Measurements from ENCODE around the gene MYF6.

Gene MYF6

DNA sequence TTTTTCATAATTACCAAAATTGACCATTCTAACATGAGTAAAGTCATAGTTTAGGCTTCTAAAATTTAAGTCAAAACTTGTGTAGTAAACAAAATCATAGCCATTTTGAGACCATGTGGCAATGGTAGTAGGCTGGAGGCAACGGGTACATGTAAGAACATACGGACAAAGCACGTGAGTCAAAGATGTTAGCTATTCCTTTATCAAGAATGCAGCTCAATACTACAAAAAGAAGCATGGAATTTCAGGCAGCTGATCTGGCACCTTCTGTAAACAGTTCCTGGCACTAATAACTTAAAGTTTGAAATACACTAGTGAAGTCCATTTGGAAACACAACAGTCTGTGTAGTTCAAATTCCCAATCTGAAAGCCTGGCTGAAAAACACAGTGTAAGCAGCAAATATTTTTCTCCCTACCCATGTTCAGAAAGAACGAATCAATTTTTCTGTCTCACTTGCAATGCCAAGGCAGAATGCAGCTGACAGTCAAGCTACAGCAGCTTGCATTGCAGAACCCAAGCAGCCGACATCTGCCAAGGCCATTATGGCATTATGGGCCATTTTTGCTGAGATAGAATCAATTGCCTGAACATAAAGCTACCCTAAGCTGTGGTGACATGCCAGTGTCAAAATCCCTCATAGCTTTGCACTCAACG, 38.5 kb downstream of the MYF6 start:
- Histone ChIP-seq H3K27me3 (peaks cover 76% of the 10 kb centered on the region), H3K4me1 (no peaks in the 10 kb centered on the region), H3K9me3 (no peaks in the 10 kb centered on the region), H3K36me3 (no peaks in the 10 kb centered on the region), H3K4me3 (ENCODE audit: low read depth, low read length) (no peak overlapping the region)
- TF ChIP-seq, protein P1, sequence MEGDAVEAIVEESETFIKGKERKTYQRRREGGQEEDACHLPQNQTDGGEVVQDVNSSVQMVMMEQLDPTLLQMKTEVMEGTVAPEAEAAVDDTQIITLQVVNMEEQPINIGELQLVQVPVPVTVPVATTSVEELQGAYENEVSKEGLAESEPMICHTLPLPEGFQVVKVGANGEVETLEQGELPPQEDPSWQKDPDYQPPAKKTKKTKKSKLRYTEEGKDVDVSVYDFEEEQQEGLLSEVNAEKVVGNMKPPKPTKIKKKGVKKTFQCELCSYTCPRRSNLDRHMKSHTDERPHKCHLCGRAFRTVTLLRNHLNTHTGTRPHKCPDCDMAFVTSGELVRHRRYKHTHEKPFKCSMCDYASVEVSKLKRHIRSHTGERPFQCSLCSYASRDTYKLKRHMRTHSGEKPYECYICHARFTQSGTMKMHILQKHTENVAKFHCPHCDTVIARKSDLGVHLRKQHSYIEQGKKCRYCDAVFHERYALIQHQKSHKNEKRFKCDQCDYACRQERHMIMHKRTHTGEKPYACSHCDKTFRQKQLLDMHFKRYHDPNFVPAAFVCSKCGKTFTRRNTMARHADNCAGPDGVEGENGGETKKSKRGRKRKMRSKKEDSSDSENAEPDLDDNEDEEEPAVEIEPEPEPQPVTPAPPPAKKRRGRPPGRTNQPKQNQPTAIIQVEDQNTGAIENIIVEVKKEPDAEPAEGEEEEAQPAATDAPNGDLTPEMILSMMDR (IDR thresholded peaks at IDR 0.05; ENCODE audit: low read depth, low read length), result no peak
- no peak for DNase-seq

DNA sequence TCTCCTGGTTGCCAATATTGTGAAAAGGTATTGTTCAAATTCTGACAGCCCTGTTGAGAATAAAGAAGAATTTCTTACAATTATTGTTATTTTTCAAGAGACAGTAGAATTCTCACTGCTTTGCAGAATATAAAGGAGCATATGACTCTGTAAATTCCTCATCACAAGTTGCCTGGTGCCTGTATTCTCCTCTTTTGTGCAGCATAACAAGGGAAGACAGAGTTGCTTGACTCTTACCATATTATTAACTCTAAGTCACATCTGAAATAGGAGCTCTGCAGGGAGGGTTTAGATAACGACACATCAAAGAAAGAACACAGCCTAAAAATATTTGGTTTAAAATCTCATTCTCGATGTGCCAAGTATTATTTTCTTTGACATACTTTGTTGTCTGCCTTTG, 40.4 kb downstream of the MYF6 start:
- no peak overlapping the region for H3K4me3 ChIP-seq (ENCODE audit: low read depth, low read length)
- H3K9me3 ChIP-seq, result no peaks in the 10 kb centered on the region
- H3K4me1 ChIP-seq, result no peaks in the 10 kb centered on the region
- TF ChIP-seq, protein P1 (IDR thresholded peaks at IDR 0.05; ENCODE audit: low read depth, low read length), result no peak
- H3K27me3 ChIP-seq, result peaks cover 63% of the 10 kb centered on the region
- no peak for DNase-seq
- no peaks in the 10 kb centered on the region for H3K36me3 ChIP-seq

DNA sequence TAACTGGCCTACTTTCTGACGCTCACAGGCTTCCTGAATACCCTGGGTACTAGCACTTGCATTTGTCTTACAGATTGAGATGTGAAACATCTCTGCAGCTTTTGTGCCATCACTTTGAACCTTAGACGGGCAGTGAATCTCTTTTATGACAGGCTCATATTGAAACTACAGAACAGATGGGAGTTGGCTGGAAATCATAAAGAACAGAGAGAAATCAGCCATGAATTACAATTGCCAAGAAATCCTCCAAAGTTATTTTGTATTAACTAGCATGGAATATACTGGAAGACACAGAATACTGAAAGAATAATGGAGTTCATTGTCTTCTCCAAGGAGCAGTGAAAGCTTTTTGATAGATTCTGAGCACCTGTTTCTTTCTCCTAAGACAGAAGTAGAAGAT, 42.0 kb downstream of the MYF6 start:
- Histone ChIP-seq H3K9me3 (no peaks in the 10 kb centered on the region), H3K4me3 (ENCODE audit: low read depth, low read length) (no peak overlapping the region), H3K27me3 (peaks cover 46% of the 10 kb centered on the region), H3K36me3 (no peaks in the 10 kb centered on the region), H3K4me1 (no peaks in the 10 kb centered on the region)
- TF ChIP-seq, protein P1 (IDR thresholded peaks at IDR 0.05; ENCODE audit: low read depth, low read length), result no peak
- no peak for DNase-seq

DNA sequence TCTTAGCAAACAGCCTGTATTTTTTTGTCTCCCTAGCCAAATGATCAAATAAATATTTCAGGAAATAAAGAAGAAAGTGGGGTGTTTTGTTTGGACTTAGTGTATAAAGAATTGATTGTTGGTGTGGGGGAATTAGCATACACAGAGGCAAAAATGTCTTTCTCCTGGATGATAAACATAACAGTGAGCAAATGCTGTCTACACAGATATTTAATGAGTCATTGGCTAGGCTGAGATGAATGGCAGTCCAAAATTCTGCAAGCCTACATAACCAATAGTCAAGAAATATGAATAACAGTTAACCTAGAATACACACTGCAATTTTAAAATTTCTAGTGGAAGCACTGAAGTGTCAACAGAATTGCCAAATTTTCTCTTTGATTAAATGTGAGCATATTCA, 45.0 kb downstream of the MYF6 start:
- no peak for DNase-seq
- no peaks in the 10 kb centered on the region for H3K36me3 ChIP-seq
- no peaks in the 10 kb centered on the region for H3K9me3 ChIP-seq
- no peaks in the 10 kb centered on the region for H3K4me1 ChIP-seq
- TF ChIP-seq, protein P1 (IDR thresholded peaks at IDR 0.05; ENCODE audit: low read depth, low read length), result no peak
- H3K4me3 ChIP-seq (ENCODE audit: low read depth, low read length), result no peak overlapping the region
- H3K27me3 ChIP-seq, result peaks cover 26% of the 10 kb centered on the region

DNA sequence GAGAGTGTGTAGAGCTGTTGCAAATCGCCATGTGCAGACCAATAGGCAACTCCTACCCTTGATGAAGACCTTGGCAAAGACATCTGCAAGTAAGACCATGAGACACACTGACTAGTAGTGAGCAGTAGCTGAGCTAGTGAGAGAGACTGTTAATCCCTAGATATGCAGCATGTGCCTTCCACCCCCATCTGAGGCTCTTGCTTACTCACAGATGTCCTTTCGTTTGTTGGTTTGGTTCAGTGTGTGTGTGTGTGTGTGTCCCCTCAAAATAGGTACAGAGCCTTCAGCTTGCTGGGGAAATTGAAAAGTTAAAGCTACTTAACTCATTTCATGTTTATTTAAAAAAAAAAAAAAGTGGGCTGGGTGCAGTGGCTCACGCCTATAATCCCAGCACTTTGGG, 46.8 kb downstream of the MYF6 start:
- Histone ChIP-seq H3K36me3 (no peaks in the 10 kb centered on the region), H3K9me3 (no peaks in the 10 kb centered on the region), H3K4me1 (no peaks in the 10 kb centered on the region), H3K27me3 (peaks cover 11% of the 10 kb centered on the region), H3K4me3 (ENCODE audit: low read depth, low read length) (no peak overlapping the region)
- TF ChIP-seq, protein P1 (IDR thresholded peaks at IDR 0.05; ENCODE audit: low read depth, low read length), result no peak
- DNase-seq, result no peak

DNA sequence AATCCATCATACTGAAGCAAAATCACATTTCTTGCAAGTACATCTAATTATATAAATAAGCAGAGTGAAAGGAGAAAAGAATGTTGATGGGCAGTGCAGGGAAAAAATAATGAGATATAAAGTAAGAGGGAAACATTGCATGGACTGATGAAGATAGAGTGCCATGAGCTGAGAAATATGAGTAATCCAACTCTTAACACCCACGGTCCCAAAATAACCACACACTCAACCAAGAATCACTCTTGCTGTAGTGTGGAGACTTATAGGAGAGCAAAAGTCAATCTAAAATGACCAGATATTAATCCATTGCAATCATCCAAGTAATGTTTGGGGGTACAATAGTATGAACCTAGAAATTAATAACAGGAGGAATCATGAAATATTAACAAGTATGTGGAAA, 49.4 kb downstream of the MYF6 start:
- TF ChIP-seq, protein P1 (IDR thresholded peaks at IDR 0.05; ENCODE audit: low read depth, low read length), result no peak
- H3K4me1 ChIP-seq, result no peaks in the 10 kb centered on the region
- H3K9me3 ChIP-seq, result no peaks in the 10 kb centered on the region
- H3K36me3 ChIP-seq, result no peaks in the 10 kb centered on the region
- no peak overlapping the region for H3K4me3 ChIP-seq (ENCODE audit: low read depth, low read length)
- DNase-seq, result no peak
- H3K27me3 ChIP-seq, result peaks cover 4% of the 10 kb centered on the region; the same call in 1 of the 2 replicates
